ENCODE measurements around the gene TMC3. TPM values are rescaled to one million over a fixed set of nuclear protein-coding genes. Genes with fewer than 3 reads are reported as not detected.

TMC3 gene
- polyA plus RNA-seq, 1 donor (not counting 4 experiments of a cell fraction or from before 2014, with no cell fraction given): not detected

DNA sequence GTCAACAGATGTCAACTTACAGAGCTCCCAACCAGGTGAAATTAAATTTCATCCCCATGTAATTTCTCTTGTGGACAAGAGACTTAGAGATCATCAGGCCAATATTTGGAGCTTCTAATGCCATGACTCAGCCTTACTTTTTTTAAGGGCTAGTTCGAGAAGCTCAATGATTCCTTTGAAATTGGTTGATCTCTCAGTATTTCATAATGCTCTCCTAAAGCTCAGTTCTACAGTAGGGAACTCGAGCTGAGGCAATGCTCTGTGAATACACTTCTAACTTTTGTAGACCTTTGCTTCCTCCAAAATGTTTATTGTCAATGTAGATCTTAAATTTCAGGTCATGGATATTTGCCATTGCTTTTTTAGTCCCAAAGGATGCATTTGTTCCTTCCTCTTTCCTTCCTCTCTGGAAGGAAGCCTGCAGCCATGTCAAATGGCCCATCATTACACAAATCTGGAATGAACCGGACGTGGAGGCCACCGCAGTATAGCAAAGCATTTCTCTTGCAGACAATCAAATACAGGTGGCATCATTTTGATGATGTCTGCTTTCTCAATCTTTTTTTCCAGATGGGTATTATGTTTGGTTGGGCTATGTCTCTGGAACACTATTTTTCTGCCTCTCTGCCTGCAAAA is 78.4 kb downstream of the TMC3 start:
- Histone ChIP-seq H3K9me1 (ENCODE audit: control insufficient read depth, extremely low read depth, insufficient read depth, low read length) (no peaks in the 10 kb centered on the region), H2AFZ (ENCODE audit: control insufficient read depth, low read length) (no peak overlapping the region), H3K9ac (ENCODE audit: control insufficient read depth, extremely low read depth, insufficient read depth, low read length) (no peak overlapping the region), H3K36me3 (ENCODE audit: control insufficient read depth in 2 of 2, extremely low read depth in 1 of 2, insufficient read depth in 2 of 2, low read length in 2 of 2) (no peaks in the 10 kb centered on the region), H3K4me2 (ENCODE audit: control insufficient read depth, extremely low read depth, insufficient read depth, low read depth, low read length) (no peak overlapping the region), H3K4me3 (ENCODE audit: control insufficient read depth in 2 of 3, extremely low read depth in 1 of 3, insufficient read depth in 2 of 3, low read depth in 1 of 3, low read length in 3 of 3) (no peak overlapping the region), H4K20me1 (ENCODE audit: control insufficient read depth, extremely low read depth, insufficient read depth, low read length) (no peaks in the 10 kb centered on the region), H3K9me3 (ENCODE audit: control insufficient read depth, low read depth, low read length) (no peaks in the 10 kb centered on the region), H3K27me3 (ENCODE audit: control insufficient read depth, extremely low read depth, insufficient read depth, low read length) (no peaks in the 10 kb centered on the region), H3K4me1 (ENCODE audit: control insufficient read depth, extremely low read depth, insufficient read depth, low read length) (peaks cover 18% of the 10 kb centered on the region), H3K79me2 (ENCODE audit: control insufficient read depth, insufficient read depth, low read length) (no peaks in the 10 kb centered on the region), H3K27ac (ENCODE audit: control insufficient read depth, insufficient read depth, low read length) (no peak overlapping the region)
- DNase-seq (ENCODE audit: low read depth, low spot score) (no peak), FAIRE-seq (no peak)
- dilution Hi-C loops (cut with MboI; ENCODE audit: extremely low pct_ligation_motif_present, low sequenced_read_pairs): no loop called here
- no peak for TF ChIP-seq EZH2 (IDR thresholded peaks at IDR 0.05; ENCODE audit: low read length)
- TF ChIP-seq, protein P1, sequence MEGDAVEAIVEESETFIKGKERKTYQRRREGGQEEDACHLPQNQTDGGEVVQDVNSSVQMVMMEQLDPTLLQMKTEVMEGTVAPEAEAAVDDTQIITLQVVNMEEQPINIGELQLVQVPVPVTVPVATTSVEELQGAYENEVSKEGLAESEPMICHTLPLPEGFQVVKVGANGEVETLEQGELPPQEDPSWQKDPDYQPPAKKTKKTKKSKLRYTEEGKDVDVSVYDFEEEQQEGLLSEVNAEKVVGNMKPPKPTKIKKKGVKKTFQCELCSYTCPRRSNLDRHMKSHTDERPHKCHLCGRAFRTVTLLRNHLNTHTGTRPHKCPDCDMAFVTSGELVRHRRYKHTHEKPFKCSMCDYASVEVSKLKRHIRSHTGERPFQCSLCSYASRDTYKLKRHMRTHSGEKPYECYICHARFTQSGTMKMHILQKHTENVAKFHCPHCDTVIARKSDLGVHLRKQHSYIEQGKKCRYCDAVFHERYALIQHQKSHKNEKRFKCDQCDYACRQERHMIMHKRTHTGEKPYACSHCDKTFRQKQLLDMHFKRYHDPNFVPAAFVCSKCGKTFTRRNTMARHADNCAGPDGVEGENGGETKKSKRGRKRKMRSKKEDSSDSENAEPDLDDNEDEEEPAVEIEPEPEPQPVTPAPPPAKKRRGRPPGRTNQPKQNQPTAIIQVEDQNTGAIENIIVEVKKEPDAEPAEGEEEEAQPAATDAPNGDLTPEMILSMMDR (optimal IDR thresholded peaks at IDR 0.05 in 1 of 3, IDR thresholded peaks at IDR 0.05 in 1 of 3, conservative IDR thresholded peaks at IDR 0.05 in 1 of 3; ENCODE audit: extremely low read depth in 1 of 3, insufficient read depth in 2 of 3, low read length in 3 of 3): no peak

DNA sequence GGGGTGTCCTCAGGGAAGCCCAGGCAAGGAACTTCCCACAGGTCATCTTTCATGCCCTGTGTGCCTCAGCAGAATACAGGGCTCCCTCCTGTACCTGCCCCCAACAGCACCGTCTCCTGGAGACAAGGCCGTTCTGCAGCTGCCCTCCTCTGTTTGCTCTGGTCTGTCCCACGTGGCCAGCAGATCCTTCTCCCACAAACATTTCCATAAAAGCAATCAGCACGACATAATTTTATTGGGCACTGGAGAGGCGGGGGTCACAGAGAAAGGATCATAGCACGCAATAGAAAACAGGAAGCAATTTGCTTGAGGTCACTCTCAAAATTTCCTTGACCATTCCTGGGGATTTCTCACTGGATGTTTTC is 79.5 kb downstream of the TMC3 start:
- Histone ChIP-seq H3K4me1 (ENCODE audit: control insufficient read depth, extremely low read depth, insufficient read depth, low read length) (peaks cover 18% of the 10 kb centered on the region), H4K20me1 (ENCODE audit: control insufficient read depth, extremely low read depth, insufficient read depth, low read length) (no peaks in the 10 kb centered on the region), H3K27ac (ENCODE audit: control insufficient read depth, insufficient read depth, low read length) (no peak overlapping the region), H2AFZ (ENCODE audit: control insufficient read depth, low read length) (no peak overlapping the region), H3K4me2 (ENCODE audit: control insufficient read depth, extremely low read depth, insufficient read depth, low read depth, low read length) (no peak overlapping the region), H3K9me3 (ENCODE audit: control insufficient read depth, low read depth, low read length) (no peaks in the 10 kb centered on the region), H3K4me3 (ENCODE audit: control insufficient read depth in 2 of 3, extremely low read depth in 1 of 3, insufficient read depth in 2 of 3, low read depth in 1 of 3, low read length in 3 of 3) (no peak overlapping the region), H3K79me2 (ENCODE audit: control insufficient read depth, insufficient read depth, low read length) (no peaks in the 10 kb centered on the region), H3K9me1 (ENCODE audit: control insufficient read depth, extremely low read depth, insufficient read depth, low read length) (no peaks in the 10 kb centered on the region), H3K9ac (ENCODE audit: control insufficient read depth, extremely low read depth, insufficient read depth, low read length) (no peak overlapping the region), H3K36me3 (ENCODE audit: control insufficient read depth in 2 of 2, extremely low read depth in 1 of 2, insufficient read depth in 2 of 2, low read length in 2 of 2) (no peaks in the 10 kb centered on the region), H3K27me3 (ENCODE audit: control insufficient read depth, extremely low read depth, insufficient read depth, low read length) (no peaks in the 10 kb centered on the region)
- no peak for DNase-seq (ENCODE audit: low read depth, low spot score)
- dilution Hi-C loops (cut with MboI; ENCODE audit: extremely low pct_ligation_motif_present, low sequenced_read_pairs): loop anchor here (5.0 kb wide), 1 partner anchor 103 kb away; no protein-coding TSS in a partner anchor
- FAIRE-seq: no peak
- TF ChIP-seq, protein P1 (optimal IDR thresholded peaks at IDR 0.05 in 1 of 3, IDR thresholded peaks at IDR 0.05 in 1 of 3, conservative IDR thresholded peaks at IDR 0.05 in 1 of 3; ENCODE audit: extremely low read depth in 1 of 3, insufficient read depth in 2 of 3, low read length in 3 of 3): no peak
- TF ChIP-seq EZH2 (IDR thresholded peaks at IDR 0.05; ENCODE audit: low read length): no peak

Measured in keratinocyte (primary cell).